ENCODE measurements around the gene SERINC5. TPM values are rescaled to one million over a fixed set of nuclear protein-coding genes. Genes with fewer than 3 reads are reported as not detected.

Gene SERINC5
- total and polyA plus RNA-seq, 2 donors (not counting 3 experiments of a cell fraction or from before 2014, with no cell fraction given), result 3.2 to 10.1 TPM

GRCh38 chr5:80239680-80240367, 16.0 kb downstream of the SERINC5 start:
- peak; percentile 48 for DNase-seq (ENCODE audit: low read depth, low spot score)
- dilution Hi-C loops (cut with MboI; ENCODE audit: extremely low pct_ligation_motif_present, low sequenced_read_pairs), result no loop called here

More at GRCh38 chr5:80239680-80240367, 16.0 kb downstream of the SERINC5 start:
- intact Hi-C loops (cut with micrococcal nuclease), result no loop called here
- POLR2A ChIA-PET, result no interaction called here
- no peaks in the 10 kb centered on the region for H3K36me3 ChIP-seq (ENCODE audit: control insufficient read depth in 2 of 2, extremely low read depth in 1 of 2, insufficient read depth in 2 of 2, low read length in 2 of 2)
- CTCF ChIA-PET, result interaction anchor here (1.5 to 1.9 kb wide), 2 partner anchors 17 to 156 kb away, joined by 5 to 9 read pairs; partner anchors contain the start of gene SERINC5
- H4K20me1 ChIP-seq (replicated peaks; ENCODE audit: control insufficient read depth, extremely low read depth, insufficient read depth, low read length), result no peaks in the 10 kb centered on the region
- no peaks in the 10 kb centered on the region for H3K9me1 ChIP-seq (replicated peaks; ENCODE audit: control insufficient read depth, extremely low read depth, insufficient read depth, low read length)
- H3K27me3 ChIP-seq (ENCODE audit: control insufficient read depth in 2 of 2, insufficient read depth in 2 of 2, low read length in 2 of 2), result no peaks in the 10 kb centered on the region
- no peak overlapping the region for H3K9ac ChIP-seq (replicated peaks; ENCODE audit: extremely low read depth, insufficient read depth, low read length)
- no peak overlapping the region for H3K4me2 ChIP-seq (ENCODE audit: insufficient read depth, low read length)
- TF ChIP-seq FOS (IDR thresholded peaks at IDR 0.05; ENCODE audit: borderline replicate concordance, insufficient read depth, low read length) (no peak), JUN (IDR thresholded peaks at IDR 0.05; ENCODE audit: borderline replicate concordance, insufficient read depth, insufficient read length, low read depth) (no peak), MAX (IDR thresholded peaks at IDR 0.05; ENCODE audit: insufficient read depth, insufficient read length) (no peak), POLR2AphosphoS5 (IDR thresholded peaks at IDR 0.05; ENCODE audit: insufficient read depth, low read depth, low read length) (no peak), POLR2A (IDR thresholded peaks at IDR 0.05; ENCODE audit: low read depth, low read length) (no peak), MYC (IDR thresholded peaks at IDR 0.05; ENCODE audit: low read depth, low read length) (no peak), CTCF (IDR thresholded peaks at IDR 0.05; ENCODE audit: extremely low read depth in 1 of 2, insufficient read depth in 1 of 2, low read depth in 1 of 2, low read length in 2 of 2) (no peak)
- H3K9me3 ChIP-seq (replicated peaks; ENCODE audit: control insufficient read depth, insufficient read depth, low read length), result no peaks in the 10 kb centered on the region
- H3K27ac ChIP-seq (ENCODE audit: insufficient read depth, low read depth, low read length), result no peak overlapping the region
- no peak overlapping the region for H3K4me3 ChIP-seq (replicated peaks in 1 of 3; ENCODE audit: insufficient read depth in 1 of 3, low read depth in 1 of 3, low read length in 3 of 3)
- BruUV-seq (replicated peaks), result no TSS peak
- H2AFZ ChIP-seq (ENCODE audit: low read depth, low read length), result no peak overlapping the region
- no peaks in the 10 kb centered on the region for H3K79me2 ChIP-seq (ENCODE audit: control insufficient read depth, insufficient read depth, low read length)
- no peaks in the 10 kb centered on the region for H3K4me1 ChIP-seq (ENCODE audit: control insufficient read depth, extremely low read depth, insufficient read depth, low read length)
- FAIRE-seq, result peak; percentile 42

Measured in endothelial cell of umbilical vein (primary cell).